Measurements from ENCODE around the gene TNIK.

The TNIK gene

DNA sequence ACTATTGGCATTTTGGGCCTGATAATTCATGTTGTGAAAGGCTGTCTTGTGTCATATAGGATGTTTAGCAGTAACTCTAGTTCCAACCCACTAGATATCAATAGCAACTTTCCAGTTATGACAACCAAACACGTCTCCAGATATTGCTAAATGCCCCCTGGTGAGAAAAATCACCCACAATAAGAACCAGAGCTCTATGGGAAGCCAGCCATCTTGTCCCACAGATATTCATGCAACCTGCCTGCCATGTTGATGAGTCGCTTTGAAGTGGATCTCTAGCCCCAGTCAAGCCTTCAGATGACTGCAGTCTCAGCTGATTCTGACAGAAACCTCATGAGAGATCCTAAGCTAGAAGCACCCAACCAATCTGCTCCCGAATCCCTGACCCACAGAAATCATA, 5.6 kb upstream of the TNIK start:
- no peaks in the 10 kb centered on the region for H4K20me1 ChIP-seq (ENCODE audit: insufficient read depth)
- peaks cover 9% of the 10 kb centered on the region for H3K4me1 ChIP-seq (ENCODE audit: low read depth, poor library complexity, severe bottlenecking)
- H3K36me3 ChIP-seq (ENCODE audit: insufficient read depth), result no peaks in the 10 kb centered on the region
- no peaks in the 10 kb centered on the region for H3K27me3 ChIP-seq (ENCODE audit: insufficient read depth, low read depth)
- no peak overlapping the region for H2AFZ ChIP-seq (ENCODE audit: low read depth)
- no peak overlapping the region for H3K4me3 ChIP-seq (IDR thresholded peaks at IDR 0.05; ENCODE audit: insufficient read depth, low read depth, low read length)
- H3K9ac ChIP-seq, result no peak overlapping the region
- TF ChIP-seq, protein P1, sequence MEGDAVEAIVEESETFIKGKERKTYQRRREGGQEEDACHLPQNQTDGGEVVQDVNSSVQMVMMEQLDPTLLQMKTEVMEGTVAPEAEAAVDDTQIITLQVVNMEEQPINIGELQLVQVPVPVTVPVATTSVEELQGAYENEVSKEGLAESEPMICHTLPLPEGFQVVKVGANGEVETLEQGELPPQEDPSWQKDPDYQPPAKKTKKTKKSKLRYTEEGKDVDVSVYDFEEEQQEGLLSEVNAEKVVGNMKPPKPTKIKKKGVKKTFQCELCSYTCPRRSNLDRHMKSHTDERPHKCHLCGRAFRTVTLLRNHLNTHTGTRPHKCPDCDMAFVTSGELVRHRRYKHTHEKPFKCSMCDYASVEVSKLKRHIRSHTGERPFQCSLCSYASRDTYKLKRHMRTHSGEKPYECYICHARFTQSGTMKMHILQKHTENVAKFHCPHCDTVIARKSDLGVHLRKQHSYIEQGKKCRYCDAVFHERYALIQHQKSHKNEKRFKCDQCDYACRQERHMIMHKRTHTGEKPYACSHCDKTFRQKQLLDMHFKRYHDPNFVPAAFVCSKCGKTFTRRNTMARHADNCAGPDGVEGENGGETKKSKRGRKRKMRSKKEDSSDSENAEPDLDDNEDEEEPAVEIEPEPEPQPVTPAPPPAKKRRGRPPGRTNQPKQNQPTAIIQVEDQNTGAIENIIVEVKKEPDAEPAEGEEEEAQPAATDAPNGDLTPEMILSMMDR (conservative IDR thresholded peaks at IDR 0.05; ENCODE audit: low read depth, low read length), result no peak
- H3K4me2 ChIP-seq, result no peak overlapping the region
- no peaks in the 10 kb centered on the region for H3K79me2 ChIP-seq (ENCODE audit: insufficient read depth, low read depth)
- no peak overlapping the region for H3K27ac ChIP-seq

DNA sequence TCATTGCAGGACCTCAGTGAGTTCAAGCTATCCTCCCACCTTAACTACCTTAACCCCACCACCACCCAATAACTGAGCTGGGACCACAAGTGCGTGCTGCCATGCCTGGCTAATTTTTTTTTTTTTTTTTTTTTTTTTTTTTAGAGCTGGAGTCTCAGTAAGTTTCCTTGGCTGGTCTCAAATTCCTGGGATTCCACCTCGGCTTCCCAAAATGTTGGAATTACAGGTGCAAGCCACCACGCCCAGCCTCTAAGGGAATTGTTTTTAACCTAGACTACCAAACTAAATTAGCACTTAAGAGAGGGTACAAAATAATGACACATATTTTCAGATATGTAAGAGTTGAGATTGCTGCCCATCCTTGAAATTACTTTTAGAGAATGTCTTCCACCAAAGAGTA, 4.3 kb upstream of the TNIK start:
- no peaks in the 10 kb centered on the region for H3K36me3 ChIP-seq (ENCODE audit: insufficient read depth)
- H3K4me3 ChIP-seq (IDR thresholded peaks at IDR 0.05; ENCODE audit: insufficient read depth, low read depth, low read length), result no peak overlapping the region
- H3K27me3 ChIP-seq (ENCODE audit: insufficient read depth, low read depth), result no peaks in the 10 kb centered on the region
- no peak overlapping the region for H3K27ac ChIP-seq
- H3K9ac ChIP-seq, result no peak overlapping the region
- no peaks in the 10 kb centered on the region for H4K20me1 ChIP-seq (ENCODE audit: insufficient read depth)
- peaks cover 9% of the 10 kb centered on the region for H3K4me1 ChIP-seq (ENCODE audit: low read depth, poor library complexity, severe bottlenecking)
- H3K79me2 ChIP-seq (ENCODE audit: insufficient read depth, low read depth), result no peaks in the 10 kb centered on the region
- no peak overlapping the region for H3K4me2 ChIP-seq
- no peak overlapping the region for H2AFZ ChIP-seq (ENCODE audit: low read depth)
- TF ChIP-seq, protein P1 (conservative IDR thresholded peaks at IDR 0.05; ENCODE audit: low read depth, low read length), result no peak

DNA sequence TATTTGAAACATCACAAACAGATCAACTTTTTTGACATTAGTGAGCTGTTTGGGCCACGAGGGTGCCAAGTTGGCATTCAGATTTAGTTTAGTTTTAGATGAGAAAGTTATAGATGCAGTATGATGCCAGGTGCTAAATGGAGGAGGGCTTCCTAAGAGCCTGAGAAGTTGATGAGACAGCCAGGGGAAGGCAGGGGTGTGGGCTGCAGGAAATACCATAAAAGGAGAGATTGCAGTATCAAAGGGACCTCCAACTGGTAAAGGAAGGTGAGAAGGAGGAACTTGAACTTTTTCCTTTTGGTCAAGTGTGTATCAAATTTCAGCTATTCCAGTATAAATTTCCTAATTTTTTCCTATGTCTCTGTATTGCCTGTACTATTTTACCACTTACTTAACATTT, 2.0 kb upstream of the TNIK start:
- H3K4me3 ChIP-seq (IDR thresholded peaks at IDR 0.05; ENCODE audit: insufficient read depth, low read depth, low read length), result no peak overlapping the region
- H3K27me3 ChIP-seq (ENCODE audit: insufficient read depth, low read depth), result no peaks in the 10 kb centered on the region
- no peak overlapping the region for H3K9ac ChIP-seq
- H4K20me1 ChIP-seq (ENCODE audit: insufficient read depth), result no peaks in the 10 kb centered on the region
- peaks cover 9% of the 10 kb centered on the region for H3K4me1 ChIP-seq (ENCODE audit: low read depth, poor library complexity, severe bottlenecking)
- peak overlapping the region; percentile 86 for H3K4me2 ChIP-seq
- H2AFZ ChIP-seq (ENCODE audit: low read depth), result no peak overlapping the region
- no peak overlapping the region for H3K27ac ChIP-seq
- H3K79me2 ChIP-seq (ENCODE audit: insufficient read depth, low read depth), result no peaks in the 10 kb centered on the region
- TF ChIP-seq, protein P1 (conservative IDR thresholded peaks at IDR 0.05; ENCODE audit: low read depth, low read length), result no peak
- H3K36me3 ChIP-seq (ENCODE audit: insufficient read depth), result no peaks in the 10 kb centered on the region

DNA sequence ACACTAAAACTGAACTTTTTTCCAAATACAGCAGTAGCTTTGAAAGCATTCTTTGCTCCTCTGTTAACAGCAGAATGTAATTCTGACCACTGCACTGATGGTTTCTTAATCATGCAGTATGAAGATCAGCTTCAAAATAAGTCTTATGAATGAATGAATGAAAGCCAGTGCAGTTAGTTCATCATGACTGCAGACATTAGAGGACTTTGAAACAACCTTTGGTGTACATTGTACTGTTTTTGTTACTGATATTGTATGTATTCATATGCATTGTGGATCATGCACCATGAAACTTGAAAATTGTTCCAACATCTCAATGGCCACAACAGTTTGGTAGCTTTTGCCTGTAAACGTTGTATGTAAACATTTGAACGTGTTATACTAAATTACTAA, 1.3 kb upstream of the TNIK start:
- Histone ChIP-seq H3K27ac (no peak overlapping the region), H3K9ac (peak overlapping the region; percentile 40; the same call in 1 of the 2 replicates), H3K27me3 (ENCODE audit: insufficient read depth, low read depth) (no peaks in the 10 kb centered on the region), H2AFZ (ENCODE audit: low read depth) (peak overlapping the region; percentile 100), H3K36me3 (ENCODE audit: insufficient read depth) (no peaks in the 10 kb centered on the region), H3K4me2 (peak overlapping the region; percentile 86), H3K4me3 (IDR thresholded peaks at IDR 0.05; ENCODE audit: insufficient read depth, low read depth, low read length) (peak overlapping the region; percentile 86), H3K79me2 (ENCODE audit: insufficient read depth, low read depth) (no peaks in the 10 kb centered on the region), H4K20me1 (ENCODE audit: insufficient read depth) (no peaks in the 10 kb centered on the region), H3K4me1 (ENCODE audit: low read depth, poor library complexity, severe bottlenecking) (peaks cover 9% of the 10 kb centered on the region)
- TF ChIP-seq, protein P1 (conservative IDR thresholded peaks at IDR 0.05; ENCODE audit: low read depth, low read length), result no peak
